OCI-LY1 (cell line): Measurements from ENCODE around the gene RPUSD4.

Experiments used
- H2AFZ ChIP-seq: fragments of 200-600 bp; sonication (generic), shearing (Covaris generic); 2 replicates; pipeline ENCODE4 v1.6.0; 2014; ENCODE audit warnings: antibody characterized with exemption, mild to moderate bottlenecking, low read length
- H3F3A ChIP-seq: fragments of 200-600 bp; sonication (generic), shearing (Covaris generic); 2 replicates; pipeline ENCODE4 v1.6.0; 2014; ENCODE audit warnings: mild to moderate bottlenecking, antibody characterized with exemption, low read length, moderate library complexity; ENCODE audit not compliant: insufficient read depth
- H3K27ac ChIP-seq: fragments of 200-600 bp; sonication (generic); 2 replicates; pipeline ENCODE4 v1.5.1; 2014; ENCODE audit warnings: low read length, mixed run types, mild to moderate bottlenecking, low read depth; ENCODE audit not compliant: poor library complexity, severe bottlenecking
- H3K27me3 ChIP-seq: fragments of 200-600 bp; sonication (generic); 2 replicates; pipeline ENCODE4 v1.6.0; 2014; ENCODE audit warnings: antibody characterized with exemption, mild to moderate bottlenecking, low read length, moderate library complexity; ENCODE audit not compliant: insufficient read depth
- H3K36me3 ChIP-seq: fragments of 200-600 bp; sonication (generic); 2 replicates; pipeline ENCODE4 v1.6.1; 2014; ENCODE audit warnings: mild to moderate bottlenecking, antibody characterized with exemption, low read length, moderate library complexity, mixed read lengths; ENCODE audit not compliant: insufficient read depth
- H3K4me1 ChIP-seq: fragments of 200-600 bp; sonication (generic); 2 replicates; pipeline ENCODE4 v1.5.1; 2014; ENCODE audit warnings: mild to moderate bottlenecking, low read length, moderate library complexity; ENCODE audit not compliant: insufficient read depth, severe bottlenecking
- H3K4me2 ChIP-seq: fragments of 200-600 bp; sonication (generic), shearing (Covaris generic); 2 replicates; pipeline ENCODE4 v1.6.1; 2014; ENCODE audit warnings: low read length
- H3K4me3 ChIP-seq: fragments of 200-600 bp; sonication (generic); 2 replicates; pipeline ENCODE4 v1.5.1; 2014; ENCODE audit warnings: low read length, low read depth, mild to moderate bottlenecking, mixed read lengths; ENCODE audit not compliant: poor library complexity, severe bottlenecking
- H3K79me2 ChIP-seq: fragments of 200-600 bp; shearing (Covaris generic); 2 replicates; pipeline ENCODE4 v1.6.1; 2016; ENCODE audit warnings: mixed run types, low read length, mixed read lengths; ENCODE audit not compliant: insufficient read depth
- H3K9ac ChIP-seq: fragments of 200-600 bp; sonication (generic), shearing (Covaris generic); 2 replicates; pipeline ENCODE4 v1.6.1; 2014; ENCODE audit warnings: mild to moderate bottlenecking, low read length, mixed read lengths
- H3K9me2 ChIP-seq: fragments of 200-600 bp; sonication (generic), shearing (Covaris generic); 2 replicates; pipeline ENCODE4 v1.6.1; 2014; ENCODE audit warnings: low read depth, mild to moderate bottlenecking, low read length, mixed read lengths
- H3K9me3 ChIP-seq: fragments of 200-600 bp; shearing (Covaris generic); 2 replicates; pipeline ENCODE4 v1.6.1; 2014; ENCODE audit warnings: low read length, mixed read lengths
- H4K20me1 ChIP-seq: fragments of 200-600 bp; sonication (generic), shearing (Covaris generic); 2 replicates; pipeline ENCODE4 v1.6.0; 2016; ENCODE audit warnings: mild to moderate bottlenecking, low read length; ENCODE audit not compliant: insufficient read depth
- EZH2 ChIP-seq: fragments of 200-600 bp; sonication (generic), shearing (Covaris generic); IDR thresholded peaks from 2 replicates; pipeline ENCODE4 v1.8.0; 2017; ENCODE audit warnings: borderline replicate concordance, mixed run types, mild to moderate bottlenecking, antibody characterized with exemption, low read length, moderate library complexity, mixed read lengths
- TF ChIP-seq, protein P1 (sequence below): fragments of 200-600 bp; sonication (generic), shearing (Covaris generic); IDR thresholded peaks from 2 replicates; pipeline ENCODE4 v1.5.1; 2017; ENCODE audit warnings: mild to moderate bottlenecking, antibody characterized with exemption, low read length, moderate library complexity, mixed read lengths

The RPUSD4 gene

DNA sequence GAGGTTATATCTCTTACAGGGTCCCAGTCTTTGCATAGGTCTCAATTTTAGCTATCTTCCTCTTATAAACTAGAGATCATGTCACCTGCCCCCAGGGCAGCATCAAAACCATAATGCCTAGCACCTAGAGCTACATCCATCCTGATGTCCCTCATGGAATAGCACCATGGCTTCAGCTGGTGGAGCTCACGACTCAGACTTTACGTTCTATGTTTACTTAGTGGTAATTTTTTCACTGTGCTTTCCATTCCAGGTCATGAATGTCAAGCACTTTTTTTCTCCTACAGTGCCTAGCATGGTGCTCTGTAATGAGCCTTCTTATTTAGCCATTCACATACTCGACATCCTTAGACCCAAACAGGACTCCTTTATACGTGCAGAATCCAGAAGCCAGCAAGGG, 58.4 kb downstream of the RPUSD4 start:
- Histone ChIP-seq H4K20me1 (no peaks in the 10 kb centered on the region), H3K9me2 (no peaks in the 10 kb centered on the region), H3K4me1 (no peaks in the 10 kb centered on the region), H3F3A (no peaks in the 10 kb centered on the region), H3K27ac (no peak overlapping the region), H3K4me2 (no peak overlapping the region), H3K79me2 (no peaks in the 10 kb centered on the region), H3K9ac (no peak overlapping the region), H3K36me3 (no peaks in the 10 kb centered on the region), H3K9me3 (no peaks in the 10 kb centered on the region), H3K27me3 (no peaks in the 10 kb centered on the region), H3K4me3 (no peak overlapping the region), H2AFZ (no peak overlapping the region)
- TF ChIP-seq, protein P1, sequence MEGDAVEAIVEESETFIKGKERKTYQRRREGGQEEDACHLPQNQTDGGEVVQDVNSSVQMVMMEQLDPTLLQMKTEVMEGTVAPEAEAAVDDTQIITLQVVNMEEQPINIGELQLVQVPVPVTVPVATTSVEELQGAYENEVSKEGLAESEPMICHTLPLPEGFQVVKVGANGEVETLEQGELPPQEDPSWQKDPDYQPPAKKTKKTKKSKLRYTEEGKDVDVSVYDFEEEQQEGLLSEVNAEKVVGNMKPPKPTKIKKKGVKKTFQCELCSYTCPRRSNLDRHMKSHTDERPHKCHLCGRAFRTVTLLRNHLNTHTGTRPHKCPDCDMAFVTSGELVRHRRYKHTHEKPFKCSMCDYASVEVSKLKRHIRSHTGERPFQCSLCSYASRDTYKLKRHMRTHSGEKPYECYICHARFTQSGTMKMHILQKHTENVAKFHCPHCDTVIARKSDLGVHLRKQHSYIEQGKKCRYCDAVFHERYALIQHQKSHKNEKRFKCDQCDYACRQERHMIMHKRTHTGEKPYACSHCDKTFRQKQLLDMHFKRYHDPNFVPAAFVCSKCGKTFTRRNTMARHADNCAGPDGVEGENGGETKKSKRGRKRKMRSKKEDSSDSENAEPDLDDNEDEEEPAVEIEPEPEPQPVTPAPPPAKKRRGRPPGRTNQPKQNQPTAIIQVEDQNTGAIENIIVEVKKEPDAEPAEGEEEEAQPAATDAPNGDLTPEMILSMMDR, result no peak
- no peak for TF ChIP-seq EZH2

DNA sequence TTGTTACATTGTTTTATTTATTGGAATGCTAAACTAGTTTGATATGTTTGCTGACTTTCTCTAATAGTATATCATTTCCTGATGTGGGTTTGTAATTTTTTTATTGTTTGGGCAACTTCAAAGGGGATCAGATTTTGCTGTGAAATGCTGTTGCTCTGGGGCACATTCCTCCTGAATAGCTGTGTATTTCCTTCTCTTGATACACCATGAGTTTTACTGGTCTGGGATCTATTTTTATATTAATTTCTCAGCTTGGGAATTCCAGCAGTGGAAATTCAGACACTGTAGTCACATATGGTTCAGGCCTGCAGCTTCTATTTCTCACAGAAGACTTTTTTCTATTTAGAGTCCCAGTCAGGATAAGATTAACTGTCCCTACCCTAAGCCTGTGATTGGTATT, 58.9 kb downstream of the RPUSD4 start:
- Histone ChIP-seq H3K27me3 (no peaks in the 10 kb centered on the region), H3K4me1 (no peaks in the 10 kb centered on the region), H3K9me3 (no peaks in the 10 kb centered on the region)

GRCh38 chr11:126152152-126152551, 59.3 kb downstream of the RPUSD4 start:
- Histone ChIP-seq H3K27me3 (no peaks in the 10 kb centered on the region), H2AFZ (no peak overlapping the region), H3K9me2 (no peaks in the 10 kb centered on the region), H3K9ac (no peak overlapping the region), H3K9me3 (no peaks in the 10 kb centered on the region), H3K4me3 (no peak overlapping the region), H3K27ac (no peak overlapping the region), H3K4me2 (no peak overlapping the region), H4K20me1 (no peaks in the 10 kb centered on the region), H3K79me2 (no peaks in the 10 kb centered on the region), H3K4me1 (no peaks in the 10 kb centered on the region), H3K36me3 (no peaks in the 10 kb centered on the region), H3F3A (no peaks in the 10 kb centered on the region)
- TF ChIP-seq, protein P1, result no peak
- no peak for TF ChIP-seq EZH2

More for the DNA sequence above, 58.9 kb downstream of the RPUSD4 start:
- TF ChIP-seq, protein P1, result no peak
- no peak for TF ChIP-seq EZH2
- Histone ChIP-seq H3K79me2 (no peaks in the 10 kb centered on the region), H3F3A (no peaks in the 10 kb centered on the region), H3K9me2 (no peaks in the 10 kb centered on the region), H3K4me2 (no peak overlapping the region), H3K4me3 (no peak overlapping the region), H4K20me1 (no peaks in the 10 kb centered on the region), H3K27ac (no peak overlapping the region), H3K9ac (no peak overlapping the region), H3K36me3 (no peaks in the 10 kb centered on the region), H2AFZ (no peak overlapping the region)
